ENCODE results near the gene NAV2.

DNA sequence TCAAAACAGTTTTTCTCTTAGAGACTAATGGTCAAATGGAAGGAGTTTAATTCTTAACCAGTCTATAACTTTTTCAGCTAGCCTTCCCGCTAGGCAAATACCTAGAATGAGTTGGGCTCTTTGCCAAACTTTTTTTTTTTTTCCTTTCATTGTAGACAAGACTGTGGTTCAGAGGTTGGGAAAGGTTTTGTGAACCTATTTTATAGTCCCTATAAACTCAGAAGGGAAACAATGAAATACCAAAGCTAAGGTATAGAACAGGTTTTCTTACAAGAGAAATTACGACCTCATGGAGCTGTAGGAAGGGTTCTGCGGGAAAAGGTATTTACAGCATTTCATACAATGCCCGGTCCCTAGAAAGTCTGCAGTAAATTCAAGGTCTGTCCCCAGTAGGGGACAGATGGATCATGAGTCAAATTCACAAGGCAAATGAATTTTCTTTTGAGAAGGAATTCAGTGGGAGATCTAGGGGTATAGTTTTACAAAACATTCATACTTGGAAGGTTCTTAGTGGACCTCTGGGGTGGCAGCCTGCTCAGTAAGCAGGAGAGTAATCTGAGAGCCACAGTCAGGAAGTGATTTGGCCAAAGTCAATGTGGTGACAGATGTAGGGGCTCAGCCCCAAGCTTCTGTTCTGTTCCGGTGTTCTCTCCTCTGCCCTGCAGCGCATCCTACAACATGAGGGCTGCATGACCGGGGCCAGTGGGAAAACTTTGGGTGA lies 300.9 kb downstream of the NAV2 start:
- TF ChIP-seq, protein P1, sequence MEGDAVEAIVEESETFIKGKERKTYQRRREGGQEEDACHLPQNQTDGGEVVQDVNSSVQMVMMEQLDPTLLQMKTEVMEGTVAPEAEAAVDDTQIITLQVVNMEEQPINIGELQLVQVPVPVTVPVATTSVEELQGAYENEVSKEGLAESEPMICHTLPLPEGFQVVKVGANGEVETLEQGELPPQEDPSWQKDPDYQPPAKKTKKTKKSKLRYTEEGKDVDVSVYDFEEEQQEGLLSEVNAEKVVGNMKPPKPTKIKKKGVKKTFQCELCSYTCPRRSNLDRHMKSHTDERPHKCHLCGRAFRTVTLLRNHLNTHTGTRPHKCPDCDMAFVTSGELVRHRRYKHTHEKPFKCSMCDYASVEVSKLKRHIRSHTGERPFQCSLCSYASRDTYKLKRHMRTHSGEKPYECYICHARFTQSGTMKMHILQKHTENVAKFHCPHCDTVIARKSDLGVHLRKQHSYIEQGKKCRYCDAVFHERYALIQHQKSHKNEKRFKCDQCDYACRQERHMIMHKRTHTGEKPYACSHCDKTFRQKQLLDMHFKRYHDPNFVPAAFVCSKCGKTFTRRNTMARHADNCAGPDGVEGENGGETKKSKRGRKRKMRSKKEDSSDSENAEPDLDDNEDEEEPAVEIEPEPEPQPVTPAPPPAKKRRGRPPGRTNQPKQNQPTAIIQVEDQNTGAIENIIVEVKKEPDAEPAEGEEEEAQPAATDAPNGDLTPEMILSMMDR (conservative IDR thresholded peaks at IDR 0.05; ENCODE audit: low read depth in 2 of 2): no peak
- TF ChIP-seq STAT1 (IDR thresholded peaks at IDR 0.05; ENCODE audit: unreplicated experiment) (no peak), EZH2phosphoT487 (IDR thresholded peaks at IDR 0.05; ENCODE audit: unreplicated experiment) (no peak), POLR2AphosphoS5 (IDR thresholded peaks at IDR 0.05; ENCODE audit: low read depth) (no peak), EZH2 (IDR thresholded peaks at IDR 0.05; ENCODE audit: low read depth, unreplicated experiment) (no peak), ZNF331 (CRISPR knock-in tag; IDR thresholded peaks at IDR 0.05; ENCODE audit: low read depth) (no peak), ZNF114 (CRISPR knock-in tag; IDR thresholded peaks at IDR 0.05) (no peak)
- TF ChIP-seq, protein P2, sequence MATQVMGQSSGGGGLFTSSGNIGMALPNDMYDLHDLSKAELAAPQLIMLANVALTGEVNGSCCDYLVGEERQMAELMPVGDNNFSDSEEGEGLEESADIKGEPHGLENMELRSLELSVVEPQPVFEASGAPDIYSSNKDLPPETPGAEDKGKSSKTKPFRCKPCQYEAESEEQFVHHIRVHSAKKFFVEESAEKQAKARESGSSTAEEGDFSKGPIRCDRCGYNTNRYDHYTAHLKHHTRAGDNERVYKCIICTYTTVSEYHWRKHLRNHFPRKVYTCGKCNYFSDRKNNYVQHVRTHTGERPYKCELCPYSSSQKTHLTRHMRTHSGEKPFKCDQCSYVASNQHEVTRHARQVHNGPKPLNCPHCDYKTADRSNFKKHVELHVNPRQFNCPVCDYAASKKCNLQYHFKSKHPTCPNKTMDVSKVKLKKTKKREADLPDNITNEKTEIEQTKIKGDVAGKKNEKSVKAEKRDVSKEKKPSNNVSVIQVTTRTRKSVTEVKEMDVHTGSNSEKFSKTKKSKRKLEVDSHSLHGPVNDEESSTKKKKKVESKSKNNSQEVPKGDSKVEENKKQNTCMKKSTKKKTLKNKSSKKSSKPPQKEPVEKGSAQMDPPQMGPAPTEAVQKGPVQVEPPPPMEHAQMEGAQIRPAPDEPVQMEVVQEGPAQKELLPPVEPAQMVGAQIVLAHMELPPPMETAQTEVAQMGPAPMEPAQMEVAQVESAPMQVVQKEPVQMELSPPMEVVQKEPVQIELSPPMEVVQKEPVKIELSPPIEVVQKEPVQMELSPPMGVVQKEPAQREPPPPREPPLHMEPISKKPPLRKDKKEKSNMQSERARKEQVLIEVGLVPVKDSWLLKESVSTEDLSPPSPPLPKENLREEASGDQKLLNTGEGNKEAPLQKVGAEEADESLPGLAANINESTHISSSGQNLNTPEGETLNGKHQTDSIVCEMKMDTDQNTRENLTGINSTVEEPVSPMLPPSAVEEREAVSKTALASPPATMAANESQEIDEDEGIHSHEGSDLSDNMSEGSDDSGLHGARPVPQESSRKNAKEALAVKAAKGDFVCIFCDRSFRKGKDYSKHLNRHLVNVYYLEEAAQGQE (IDR thresholded peaks at IDR 0.05; ENCODE audit: unreplicated experiment): no peak

Measured in GM23338 (cell line).